A549 (cell line): ENCODE results near the gene CD2BP2.
"Not testable (repeated sequence)": the region's sequence is repeated elsewhere in the genome, so short reads cannot be mapped to it uniquely, and the experiment has no call there.

Experiments
- HOXB13 ChIP-seq: fragments of 250-450 bp; sonication (Bioruptor Pico); IDR thresholded peaks from 2 replicates; pipeline ENCODE4 v1.5.0; 2020; ENCODE audit warnings: low read depth, mild to moderate bottlenecking, moderate library complexity
- RAD21 ChIP-seq, 2 experiments: fragments of >200 bp in 1 of 2; sonication (Bioruptor Twin) in 1 of 2; formaldehyde crosslinking in 1 of 2; IDR thresholded peaks in 1 of 2; conservative IDR thresholded peaks in 1 of 2; 2 replicates in 1 of 2; 3 replicates in 1 of 2; pipeline ENCODE4 v1.6.1; 2012 to 2018; ENCODE audit warnings: inconsistent platforms in 1 of 2

GRCh38 chr16:30309255-30309654, 45.9 kb downstream of the CD2BP2 start:
- TF ChIP-seq HOXB13; RAD21 (conservative IDR thresholded peaks at IDR 0.05 in 1 of 2, IDR thresholded peaks at IDR 0.05 in 1 of 2): not testable (repeated sequence)
